Upper lobe of left lung (tissue), 4 donors: ENCODE results near the gene RAI14.

Source experiments
- CTCF ChIP-seq, 6 experiments: fragments of 450-650 bp in 4 of 6; fragments of 200-600 bp in 2 of 6; sonication (generic) in 2 of 6; IDR thresholded peaks; one replicate each; pipeline ENCODE4 v1.5.1; 2016 to 2019; ENCODE audit warnings: antibody characterized with exemption in 6 of 6
- EP300 ChIP-seq, 4 donors: sonication (generic); formaldehyde crosslinking; IDR thresholded peaks; one replicate each; pipeline ENCODE4 v1.5.1; 2017; ENCODE audit warnings: antibody characterized with exemption in 4 of 4, control low read depth in 2 of 4
- POLR2A ChIP-seq, 4 donors: fragments of 450-650 bp; IDR thresholded peaks; one replicate each; pipeline ENCODE4 v1.5.1; 2016 to 2017; ENCODE audit warnings: antibody characterized with exemption in 4 of 4, mild to moderate bottlenecking in 2 of 4
- POLR2AphosphoS5 ChIP-seq, 2 donors: sonication (generic); formaldehyde crosslinking; IDR thresholded peaks; one replicate each; pipeline ENCODE4 v1.5.1; 2017; ENCODE audit warnings: antibody characterized with exemption in 2 of 2

- TF ChIP-seq CTCF (IDR thresholded peaks at IDR 0.05) (no peak), EP300 (IDR thresholded peaks at IDR 0.05) (no peak), POLR2A (IDR thresholded peaks at IDR 0.05) (peak in 3 of 4 donors; percentile 17 to 79 (median 57)), POLR2AphosphoS5 (IDR thresholded peaks at IDR 0.05) (peak; percentile 57 to 70)
Observed at GRCh38 chr5:34838785-34839714, 182.9 kb downstream of the RAI14 start, which contains the start of gene TTC23L.
